Uterus (tissue), 4 donors: ENCODE results near the gene ERVV-1. TPM values are rescaled to one million over a fixed set of nuclear protein-coding genes. Genes with fewer than 3 reads are reported as not detected.

Experiments
- DNase-seq, 2 donors: peaks; one replicate each; pipeline ENCODE4 v3.0.0-alpha.2; 2019 to 2020
- H3K27ac ChIP-seq, 2 donors: fragments of 200-600 bp; sonication (generic); 1 replicate in 1 of 2; 2 replicates in 1 of 2; pipeline ENCODE4 v1.5.1; 2016 to 2018
- H3K27me3 ChIP-seq, 2 donors: fragments of 200-600 bp; sonication (generic); one replicate each; pipeline ENCODE4 v1.5.1; 2018 to 2019; ENCODE audit warnings: control low read depth in 1 of 2
- H3K36me3 ChIP-seq, 2 donors: fragments of 200-600 bp; sonication (generic); one replicate each; pipeline ENCODE4 v1.5.1; 2019; ENCODE audit warnings: control low read depth in 1 of 2
- H3K4me1 ChIP-seq, 2 donors: fragments of 200-600 bp; sonication (generic); one replicate each; pipeline ENCODE4 v1.5.1; 2018 to 2019; ENCODE audit warnings: control low read depth in 1 of 2
- H3K4me3 ChIP-seq, 2 donors: fragments of 200-600 bp; sonication (generic); 1 replicate in 1 of 2; 2 replicates in 1 of 2; pipeline ENCODE4 v1.5.1; 2018 to 2019; ENCODE audit warnings: mild to moderate bottlenecking in 1 of 2
- H3K9me3 ChIP-seq, 2 donors: fragments of 200-600 bp; sonication (generic); one replicate each; pipeline ENCODE4 v1.5.1; 2019; ENCODE audit warnings: control low read depth in 1 of 2
- POLR2A ChIP-seq, 2 donors: fragments of 450-650 bp; IDR thresholded peaks; one replicate each; pipeline ENCODE4 v1.6.1; 2016; ENCODE audit warnings: antibody characterized with exemption in 2 of 2, mild to moderate bottlenecking in 1 of 2, moderate library complexity in 1 of 2
- intact Hi-C: fragments of 100-400 bp; cut with DNase I; formaldehyde crosslinking; loops from one replicate; pipeline ENCODE4 v1.15.1; 2023; ENCODE audit warnings: low total_unique reads
- total RNA-seq, 4 donors: library from RNA; depleted of rRNA in 3 of 4; stranded (reverse); fragments of >200 nt in 3 of 4; gene quantifications; one replicate each; pipeline versions ENCODE4 v1.1.0 to v1.2.4, GENCODE V29; 2014 to 2023
- TF ChIP-seq, protein P1 (sequence below), 4 experiments: fragments of 200-600 bp in 2 of 4; fragments of 450-650 bp in 2 of 4; sonication (generic) in 2 of 4; IDR thresholded peaks; one replicate each; pipeline ENCODE4 v1.5.1; 2016 to 2019; ENCODE audit warnings: antibody characterized with exemption in 4 of 4, mild to moderate bottlenecking in 2 of 4, moderate library complexity in 1 of 4
- donor health status: DM: yes; HTN: yes; CAD: no.

ERVV-1 gene
- total RNA-seq, 4 donors from 2014 or later = not detected

DNA sequence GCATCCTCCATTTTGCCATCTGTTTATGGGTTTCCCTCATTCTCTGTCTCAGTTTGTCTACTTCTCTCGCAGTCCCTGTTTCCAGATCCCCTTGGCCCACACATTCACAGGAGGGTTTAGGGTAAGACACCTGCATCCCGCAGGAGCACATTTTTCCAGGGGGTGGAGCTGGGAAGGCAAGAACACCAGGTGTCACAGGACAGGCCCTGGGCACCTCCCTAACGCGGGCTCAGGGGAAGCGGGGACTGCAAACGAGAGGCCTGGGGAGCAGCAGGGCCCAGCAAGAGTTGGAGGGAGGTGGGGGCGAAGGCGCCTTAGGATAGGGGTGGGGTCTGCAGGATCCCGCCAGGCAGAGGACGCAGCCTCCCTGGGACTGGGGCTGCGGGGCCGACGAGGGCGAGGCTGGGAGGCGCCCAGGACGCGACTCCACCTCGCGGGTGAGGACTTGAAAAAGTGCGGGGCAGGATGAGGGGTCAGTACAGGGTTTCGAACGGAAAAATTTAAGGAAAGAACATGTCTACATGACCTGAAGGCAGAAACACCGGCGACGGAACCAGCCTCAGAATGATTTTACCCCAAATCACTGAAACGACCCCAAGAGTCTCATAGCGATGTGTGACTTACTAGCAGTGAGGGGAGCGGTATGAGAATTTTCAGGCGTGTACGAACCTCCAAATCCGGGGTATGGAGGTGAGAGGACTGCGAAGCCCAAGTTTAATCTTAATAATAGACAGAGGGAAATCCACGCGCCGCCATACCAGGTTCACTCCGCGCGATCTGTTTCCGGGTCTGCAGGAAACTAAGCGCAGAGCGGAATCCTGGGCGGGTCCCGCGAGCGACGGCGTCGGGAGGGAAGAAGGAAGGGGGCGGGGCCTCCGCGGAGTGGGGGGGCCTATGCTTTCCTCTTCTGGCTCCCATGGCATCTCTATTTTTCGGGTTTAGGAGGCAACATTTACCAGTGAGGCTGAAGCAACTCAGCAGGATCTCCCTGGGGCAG is 23.7 kb downstream of the ERVV-1 start:
- H3K27me3 ChIP-seq = no peaks in the 10 kb centered on the region
- no peak for DNase-seq
- H3K9me3 ChIP-seq = peaks cover 0 to 6% of the 10 kb centered on the region in 2 donors
- no peaks in the 10 kb centered on the region for H3K4me1 ChIP-seq
- TF ChIP-seq POLR2A (IDR thresholded peaks at IDR 0.05) = no peak
- TF ChIP-seq, protein P1, sequence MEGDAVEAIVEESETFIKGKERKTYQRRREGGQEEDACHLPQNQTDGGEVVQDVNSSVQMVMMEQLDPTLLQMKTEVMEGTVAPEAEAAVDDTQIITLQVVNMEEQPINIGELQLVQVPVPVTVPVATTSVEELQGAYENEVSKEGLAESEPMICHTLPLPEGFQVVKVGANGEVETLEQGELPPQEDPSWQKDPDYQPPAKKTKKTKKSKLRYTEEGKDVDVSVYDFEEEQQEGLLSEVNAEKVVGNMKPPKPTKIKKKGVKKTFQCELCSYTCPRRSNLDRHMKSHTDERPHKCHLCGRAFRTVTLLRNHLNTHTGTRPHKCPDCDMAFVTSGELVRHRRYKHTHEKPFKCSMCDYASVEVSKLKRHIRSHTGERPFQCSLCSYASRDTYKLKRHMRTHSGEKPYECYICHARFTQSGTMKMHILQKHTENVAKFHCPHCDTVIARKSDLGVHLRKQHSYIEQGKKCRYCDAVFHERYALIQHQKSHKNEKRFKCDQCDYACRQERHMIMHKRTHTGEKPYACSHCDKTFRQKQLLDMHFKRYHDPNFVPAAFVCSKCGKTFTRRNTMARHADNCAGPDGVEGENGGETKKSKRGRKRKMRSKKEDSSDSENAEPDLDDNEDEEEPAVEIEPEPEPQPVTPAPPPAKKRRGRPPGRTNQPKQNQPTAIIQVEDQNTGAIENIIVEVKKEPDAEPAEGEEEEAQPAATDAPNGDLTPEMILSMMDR (IDR thresholded peaks at IDR 0.05) = no peak
- H3K4me3 ChIP-seq = no peak overlapping the region
- intact Hi-C loops = no loop called here
- H3K27ac ChIP-seq = no peak overlapping the region
- no peaks in the 10 kb centered on the region for H3K36me3 ChIP-seq

DNA sequence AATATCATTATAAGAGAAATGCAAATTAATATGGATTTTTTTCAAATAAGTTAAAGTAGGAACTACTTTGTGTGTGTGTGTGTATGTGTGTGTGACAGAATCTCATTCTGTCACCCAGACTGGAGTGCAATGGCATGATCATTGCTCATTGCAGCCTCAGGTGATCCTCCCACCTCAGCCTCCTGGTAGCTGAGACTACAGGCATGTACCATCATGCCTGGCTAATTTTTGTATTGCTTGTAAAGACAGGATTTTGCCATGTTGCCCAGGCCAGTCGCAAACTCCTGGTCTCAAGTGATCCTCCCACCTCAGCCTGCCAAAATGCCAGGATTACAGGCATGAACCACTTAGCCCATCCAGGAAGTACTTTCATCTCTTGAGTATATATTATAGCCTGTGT is 27.6 kb downstream of the ERVV-1 start:
- no peaks in the 10 kb centered on the region for H3K27me3 ChIP-seq
- intact Hi-C loops = no loop called here

DNA sequence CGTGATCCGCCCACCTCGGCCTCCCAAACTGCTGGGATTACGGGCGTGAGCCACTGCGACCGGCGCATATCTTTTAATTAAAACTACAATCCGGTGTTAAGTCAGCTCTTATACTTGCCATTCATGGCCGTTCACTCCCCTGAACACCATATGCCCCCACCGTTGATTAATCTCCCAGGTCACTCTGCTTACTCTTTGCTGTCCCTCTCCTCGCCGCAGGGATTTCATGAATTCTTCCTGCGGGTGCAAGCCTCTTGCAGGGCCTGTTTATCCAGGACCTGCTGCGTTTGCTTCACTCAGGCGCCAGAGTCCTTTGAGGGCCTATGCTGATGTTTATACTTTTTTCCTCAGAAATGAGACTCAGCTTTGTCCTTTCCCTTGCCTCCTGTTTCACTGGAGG is 31.8 kb downstream of the ERVV-1 start:
- intact Hi-C loops = no loop called here

More for the DNA sequence above, 27.6 kb downstream of the ERVV-1 start:
- H3K4me3 ChIP-seq = no peak overlapping the region
- peaks cover 0 to 6% of the 10 kb centered on the region in 2 donors for H3K9me3 ChIP-seq
- no peaks in the 10 kb centered on the region for H3K36me3 ChIP-seq
- no peak overlapping the region for H3K27ac ChIP-seq
- no peak for DNase-seq
- no peaks in the 10 kb centered on the region for H3K4me1 ChIP-seq
- TF ChIP-seq POLR2A (IDR thresholded peaks at IDR 0.05) = no peak
- TF ChIP-seq, protein P1 (IDR thresholded peaks at IDR 0.05) = no peak

DNA sequence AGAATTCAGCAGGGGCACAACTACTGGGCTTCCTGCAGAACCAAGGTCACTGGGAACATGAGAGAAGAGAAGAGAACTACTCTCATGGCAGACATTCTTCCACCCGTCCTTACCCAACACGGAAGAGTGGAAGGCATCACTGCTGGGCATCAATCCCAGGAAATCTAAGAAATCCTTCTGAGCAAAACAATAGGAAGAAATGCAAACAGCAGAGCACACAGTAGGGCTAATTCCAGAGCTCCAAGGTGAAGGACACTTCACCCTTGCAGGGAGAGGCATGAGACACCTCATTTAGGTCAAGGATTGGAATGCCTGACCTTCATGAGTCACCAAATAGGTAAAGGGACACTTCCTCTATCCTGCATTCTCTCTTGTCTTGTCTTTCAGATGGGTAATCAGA is 33.7 kb downstream of the ERVV-1 start:
- DNase-seq = no peak
- no peaks in the 10 kb centered on the region for H3K9me3 ChIP-seq
- no peak overlapping the region for H3K27ac ChIP-seq
- TF ChIP-seq, protein P1 (IDR thresholded peaks at IDR 0.05) = no peak
- TF ChIP-seq POLR2A (IDR thresholded peaks at IDR 0.05) = no peak
- H3K36me3 ChIP-seq = no peaks in the 10 kb centered on the region
- H3K4me3 ChIP-seq = no peak overlapping the region
- H3K27me3 ChIP-seq = no peaks in the 10 kb centered on the region
- no peaks in the 10 kb centered on the region for H3K4me1 ChIP-seq
- intact Hi-C loops = no loop called here

More for the DNA sequence above, 31.8 kb downstream of the ERVV-1 start:
- TF ChIP-seq, protein P1 (IDR thresholded peaks at IDR 0.05) = no peak
- TF ChIP-seq POLR2A (IDR thresholded peaks at IDR 0.05) = no peak
- no peaks in the 10 kb centered on the region for H3K4me1 ChIP-seq
- no peak overlapping the region for H3K4me3 ChIP-seq
- no peaks in the 10 kb centered on the region for H3K36me3 ChIP-seq
- no peaks in the 10 kb centered on the region for H3K27me3 ChIP-seq
- no peak for DNase-seq
- H3K27ac ChIP-seq = no peak overlapping the region
- no peaks in the 10 kb centered on the region for H3K9me3 ChIP-seq

DNA sequence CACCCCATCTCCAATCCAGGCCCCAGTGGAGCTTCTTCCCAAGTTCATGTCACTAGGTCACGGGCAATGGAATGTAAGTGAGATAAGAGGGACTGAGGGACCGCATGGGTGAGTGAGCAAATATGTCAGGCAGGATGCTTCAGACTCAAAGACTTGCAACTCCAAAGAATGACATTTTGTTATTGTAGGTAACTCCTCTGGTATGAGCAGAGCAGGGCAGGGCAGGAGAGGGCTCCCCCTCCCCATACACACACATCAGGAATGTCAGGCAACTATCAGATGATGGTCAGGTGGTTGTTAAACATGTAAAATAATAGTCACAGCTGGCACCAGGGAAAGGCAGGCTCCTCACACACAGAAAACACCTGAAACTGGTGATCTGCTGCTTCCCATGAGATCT is 41.4 kb downstream of the ERVV-1 start:
- H3K4me3 ChIP-seq = no peak overlapping the region
- H3K4me1 ChIP-seq = no peaks in the 10 kb centered on the region
- TF ChIP-seq, protein P1 (IDR thresholded peaks at IDR 0.05) = no peak
- no peak for TF ChIP-seq POLR2A (IDR thresholded peaks at IDR 0.05)
- intact Hi-C loops = no loop called here
- H3K36me3 ChIP-seq = no peaks in the 10 kb centered on the region
- no peak for DNase-seq
- H3K27me3 ChIP-seq = peaks cover 0 to 5% of the 10 kb centered on the region in 2 donors
- no peaks in the 10 kb centered on the region for H3K9me3 ChIP-seq
- no peak overlapping the region for H3K27ac ChIP-seq
